Keratinocyte (primary cell): ENCODE results near the gene EIF4E1B. TPM values are rescaled to one million over a fixed set of nuclear protein-coding genes. Genes with fewer than 3 reads are reported as not detected.

Source experiments
- DNase-seq: peaks from one replicate; pipeline ENCODE4 v3.0.0-alpha.2; 2011; ENCODE audit warnings: low read depth, missing footprints, low spot score
- FAIRE-seq: peaks from 2 replicates; lab custom pipeline; 2011; peaks lifted over from hg19 to GRCh38; lab: Jason Lieb, UNC
- H2AFZ ChIP-seq: 2 replicates; pipeline ENCODE4 v1.6.0; 2012; ENCODE audit warnings: low read length, control low read depth, inconsistent platforms; ENCODE audit not compliant: control insufficient read depth
- H3K27ac ChIP-seq: 2 replicates; pipeline ENCODE4 v1.5.1; 2011; ENCODE audit warnings: low read length; ENCODE audit not compliant: control insufficient read depth, insufficient read depth
- H3K27me3 ChIP-seq: 3 replicates; pipeline ENCODE4 v1.6.0; 2011; ENCODE audit warnings: low read length; ENCODE audit not compliant: control insufficient read depth, insufficient read depth; ENCODE audit errors: extremely low read depth
- H3K36me3 ChIP-seq, 2 experiments: 2 replicates in 1 of 2; 3 replicates in 1 of 2; pipeline ENCODE4 v1.5.1; 2011; ENCODE audit warnings: low read length in 2 of 2, mild to moderate bottlenecking in 1 of 2; ENCODE audit not compliant: control insufficient read depth in 2 of 2, insufficient read depth in 2 of 2; ENCODE audit errors: extremely low read depth in 1 of 2
- H3K4me1 ChIP-seq: 3 replicates; pipeline ENCODE4 v1.5.1; 2011; ENCODE audit warnings: low read length; ENCODE audit not compliant: control insufficient read depth, insufficient read depth; ENCODE audit errors: extremely low read depth
- H3K4me2 ChIP-seq: 3 replicates; pipeline ENCODE4 v1.6.0; 2011; ENCODE audit warnings: low read depth, low read length; ENCODE audit not compliant: control insufficient read depth, insufficient read depth; ENCODE audit errors: extremely low read depth
- H3K4me3 ChIP-seq, 3 experiments: fragments of 200-600 bp in 1 of 3; sonication (generic) in 1 of 3; 2 replicates in 2 of 3; 3 replicates in 1 of 3; pipeline ENCODE4 v1.5.1; 2011 to 2016; ENCODE audit warnings: low read length in 3 of 3, mild to moderate bottlenecking in 3 of 3, control low read depth in 2 of 3, inconsistent platforms in 1 of 3, low read depth in 1 of 3, mixed read lengths in 1 of 3, mixed run types in 1 of 3, moderate library complexity in 1 of 3; ENCODE audit not compliant: control insufficient read depth in 2 of 3, insufficient read depth in 2 of 3; ENCODE audit errors: extremely low read depth in 1 of 3
- H3K79me2 ChIP-seq: 2 replicates; pipeline ENCODE4 v1.6.0; 2012; ENCODE audit warnings: low read length; ENCODE audit not compliant: control insufficient read depth, insufficient read depth
- H3K9ac ChIP-seq: 3 replicates; pipeline ENCODE4 v1.6.0; 2011; ENCODE audit warnings: low read length; ENCODE audit not compliant: control insufficient read depth, insufficient read depth; ENCODE audit errors: extremely low read depth
- H3K9me1 ChIP-seq: 3 replicates; pipeline ENCODE4 v1.6.0; 2011; ENCODE audit warnings: low read length; ENCODE audit not compliant: control insufficient read depth, insufficient read depth; ENCODE audit errors: extremely low read depth
- H3K9me3 ChIP-seq: 2 replicates; pipeline ENCODE4 v1.5.1; 2012; ENCODE audit warnings: low read depth, low read length; ENCODE audit not compliant: control insufficient read depth
- H4K20me1 ChIP-seq: 3 replicates; pipeline ENCODE4 v1.6.0; 2011; ENCODE audit warnings: low read length; ENCODE audit not compliant: control insufficient read depth, insufficient read depth; ENCODE audit errors: extremely low read depth
- CTCF ChIP-seq, 3 experiments: IDR thresholded peaks in 1 of 3; conservative IDR thresholded peaks in 1 of 3; optimal IDR thresholded peaks in 1 of 3; 2 replicates in 2 of 3; 3 replicates in 1 of 3; pipeline versions ENCODE3 to v1.5.1; 2011; ENCODE audit warnings: low read length in 3 of 3, mild to moderate bottlenecking in 3 of 3, moderate library complexity in 2 of 3, control low read depth in 1 of 3, inconsistent platforms in 1 of 3; ENCODE audit not compliant: insufficient read depth in 2 of 3; ENCODE audit errors: extremely low read depth in 1 of 3
- EZH2 ChIP-seq: IDR thresholded peaks from one replicate; pipeline ENCODE4 v1.6.1; 2012; ENCODE audit warnings: inconsistent platforms, mild to moderate bottlenecking, low read length, moderate library complexity
- dilution Hi-C: fragments of 300-500 bp; cut with MboI; formaldehyde crosslinking; loops from one replicate; pipeline ENCODE4 v1.7.0; 2020; ENCODE audit warnings: low sequenced_read_pairs; ENCODE audit not compliant: extremely low pct_ligation_motif_present
- polyA plus RNA-seq, 5 experiments: library from polyadenylated mRNA; depleted of rRNA in 3 of 5; stranded (reverse) in 3 of 5; stranded (forward) in 1 of 5; unstranded in 1 of 5; fragments of >200 nt; gene quantifications; 1 replicate in 1 of 5; 2 replicates in 3 of 5; 3 replicates in 1 of 5; pipeline versions ENCODE4 v1.2.1 to v1.2.3, GENCODE V29; 2011 to 2012; ENCODE audit warnings: missing spikeins in 2 of 5, low read depth in 1 of 5, low replicate concordance in 1 of 5

Gene EIF4E1B
- polyA plus RNA-seq, 1 donor (not counting 4 experiments of a cell fraction or from before 2014, with no cell fraction given) = not detected

GRCh38 chr5:176659512-176659839, 29.0 kb downstream of the EIF4E1B start:
- Histone ChIP-seq H3K27ac (no peak overlapping the region), H2AFZ (no peak overlapping the region), H3K9ac (no peak overlapping the region), H3K79me2 (no peaks in the 10 kb centered on the region), H3K4me1 (no peaks in the 10 kb centered on the region), H4K20me1 (peaks cover 3% of the 10 kb centered on the region), H3K27me3 (peaks cover 3% of the 10 kb centered on the region), H3K9me1 (no peaks in the 10 kb centered on the region), H3K4me2 (no peak overlapping the region), H3K36me3 (peaks cover 0 to 7% of the 10 kb centered on the region in 2 experiments), H3K4me3 (no peak overlapping the region), H3K9me3 (no peaks in the 10 kb centered on the region)
- TF ChIP-seq CTCF (optimal IDR thresholded peaks at IDR 0.05 in 1 of 3, IDR thresholded peaks at IDR 0.05 in 1 of 3, conservative IDR thresholded peaks at IDR 0.05 in 1 of 3; ENCODE audit: extremely low read depth in 1 of 3, insufficient read depth in 2 of 3, low read length in 3 of 3) = no peak
- no peak for TF ChIP-seq EZH2
- FAIRE-seq (no peak), DNase-seq (no peak)
- dilution Hi-C loops = no loop called here

- H3K27ac ChIP-seq = no peak overlapping the region
- FAIRE-seq (no peak), DNase-seq (no peak)
- H3K27me3 ChIP-seq = peaks cover 4% of the 10 kb centered on the region
- H2AFZ ChIP-seq = no peak overlapping the region
- H3K9me3 ChIP-seq = no peaks in the 10 kb centered on the region
- dilution Hi-C loops = no loop called here
- no peaks in the 10 kb centered on the region for H3K79me2 ChIP-seq
- TF ChIP-seq CTCF (optimal IDR thresholded peaks at IDR 0.05 in 1 of 3, IDR thresholded peaks at IDR 0.05 in 1 of 3, conservative IDR thresholded peaks at IDR 0.05 in 1 of 3; ENCODE audit: extremely low read depth in 1 of 3, insufficient read depth in 2 of 3, low read length in 3 of 3) (no peak), EZH2 (no peak)
- H3K4me1 ChIP-seq = no peaks in the 10 kb centered on the region
- no peak overlapping the region for H3K4me2 ChIP-seq
- H3K9ac ChIP-seq = no peak overlapping the region
- H3K9me1 ChIP-seq = no peaks in the 10 kb centered on the region
- H3K4me3 ChIP-seq = no peak overlapping the region
- H3K36me3 ChIP-seq = peaks cover 0 to 4% of the 10 kb centered on the region in 2 experiments
- H4K20me1 ChIP-seq = peaks cover 3% of the 10 kb centered on the region
These were observed 29.5 kb downstream of the EIF4E1B start for GRCh38 chr5:176659860-176660461.
